BE2C (cell line): ENCODE results near the gene PTH2.

Experiments used
- DNase-seq: peaks from one replicate; pipeline ENCODE4 v3.0.0-alpha.2; 2020
- H3K27me3 ChIP-seq: fragments of 250-450 bp; sonication (Bioruptor Pico); 2 replicates; pipeline ENCODE4 v1.5.1; 2020; ENCODE audit warnings: mild to moderate bottlenecking
- H3K36me3 ChIP-seq: fragments of 250-450 bp; sonication (Bioruptor Pico); 2 replicates; pipeline ENCODE4 v1.5.1; 2020; ENCODE audit warnings: mild to moderate bottlenecking
- H3K4me1 ChIP-seq: fragments of 250-450 bp; sonication (Bioruptor Pico); 2 replicates; pipeline ENCODE4 v1.5.1; 2020
- H3K4me3 ChIP-seq: 2 replicates; pipeline ENCODE4 v1.5.1; 2011; ENCODE audit warnings: low read depth, low read length
- H3K9me3 ChIP-seq: fragments of 250-450 bp; sonication (Bioruptor Pico); 2 replicates; pipeline ENCODE4 v1.5.1; 2020
- TF ChIP-seq, protein P1 (sequence below): IDR thresholded peaks from 2 replicates; pipeline ENCODE4 v1.5.1; 2012; ENCODE audit warnings: mild to moderate bottlenecking, low read depth, low read length

PTH2 gene

DNA sequence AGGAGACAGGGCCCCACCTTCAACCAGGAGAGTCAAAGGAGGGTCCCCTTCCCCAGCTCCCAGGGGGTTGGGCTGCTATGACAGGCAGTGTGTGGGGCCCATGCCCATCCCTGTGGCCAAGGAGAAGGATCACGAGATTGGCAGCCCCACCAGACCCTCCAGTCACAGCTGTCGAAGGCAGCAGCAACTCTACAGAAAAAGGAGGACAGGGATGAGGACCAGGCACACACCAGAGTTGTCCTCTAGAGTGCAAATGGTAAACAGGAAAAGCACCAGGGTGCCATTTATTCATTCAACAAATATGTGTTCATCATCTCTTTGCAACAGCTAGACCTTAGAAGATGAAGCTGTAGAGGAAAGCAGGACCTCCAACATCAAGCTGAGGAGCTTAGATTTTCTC, 4.1 kb downstream of the PTH2 start:
- no peak for DNase-seq
- TF ChIP-seq, protein P1, sequence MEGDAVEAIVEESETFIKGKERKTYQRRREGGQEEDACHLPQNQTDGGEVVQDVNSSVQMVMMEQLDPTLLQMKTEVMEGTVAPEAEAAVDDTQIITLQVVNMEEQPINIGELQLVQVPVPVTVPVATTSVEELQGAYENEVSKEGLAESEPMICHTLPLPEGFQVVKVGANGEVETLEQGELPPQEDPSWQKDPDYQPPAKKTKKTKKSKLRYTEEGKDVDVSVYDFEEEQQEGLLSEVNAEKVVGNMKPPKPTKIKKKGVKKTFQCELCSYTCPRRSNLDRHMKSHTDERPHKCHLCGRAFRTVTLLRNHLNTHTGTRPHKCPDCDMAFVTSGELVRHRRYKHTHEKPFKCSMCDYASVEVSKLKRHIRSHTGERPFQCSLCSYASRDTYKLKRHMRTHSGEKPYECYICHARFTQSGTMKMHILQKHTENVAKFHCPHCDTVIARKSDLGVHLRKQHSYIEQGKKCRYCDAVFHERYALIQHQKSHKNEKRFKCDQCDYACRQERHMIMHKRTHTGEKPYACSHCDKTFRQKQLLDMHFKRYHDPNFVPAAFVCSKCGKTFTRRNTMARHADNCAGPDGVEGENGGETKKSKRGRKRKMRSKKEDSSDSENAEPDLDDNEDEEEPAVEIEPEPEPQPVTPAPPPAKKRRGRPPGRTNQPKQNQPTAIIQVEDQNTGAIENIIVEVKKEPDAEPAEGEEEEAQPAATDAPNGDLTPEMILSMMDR = no peak
- H3K27me3 ChIP-seq = peaks cover 38% of the 10 kb centered on the region
- no peak overlapping the region for H3K4me3 ChIP-seq
- no peaks in the 10 kb centered on the region for H3K9me3 ChIP-seq
- H3K4me1 ChIP-seq = peaks cover 21% of the 10 kb centered on the region
- H3K36me3 ChIP-seq = no peaks in the 10 kb centered on the region

DNA sequence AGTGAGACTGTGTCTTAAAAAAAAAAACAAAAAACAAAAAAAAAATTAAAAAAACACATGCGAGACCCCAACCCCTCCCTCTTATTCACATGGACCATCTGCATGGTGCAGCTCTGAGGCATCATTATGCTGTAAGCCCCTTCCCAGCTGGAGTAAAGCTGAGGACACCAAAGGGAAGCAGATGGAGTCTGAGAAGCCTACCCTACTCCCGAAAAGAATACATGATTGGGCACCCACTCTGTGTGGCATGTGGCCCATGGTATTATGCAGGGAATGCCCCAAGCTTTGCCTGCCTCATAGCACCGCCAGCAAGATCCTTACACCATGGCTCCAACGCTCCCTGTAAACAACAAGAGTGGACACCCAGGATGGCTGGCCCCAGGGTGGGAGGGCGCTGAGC, 4.7 kb downstream of the PTH2 start:
- H3K4me3 ChIP-seq = no peak overlapping the region
- peaks cover 31% of the 10 kb centered on the region for H3K27me3 ChIP-seq
- peaks cover 25% of the 10 kb centered on the region for H3K4me1 ChIP-seq

DNA sequence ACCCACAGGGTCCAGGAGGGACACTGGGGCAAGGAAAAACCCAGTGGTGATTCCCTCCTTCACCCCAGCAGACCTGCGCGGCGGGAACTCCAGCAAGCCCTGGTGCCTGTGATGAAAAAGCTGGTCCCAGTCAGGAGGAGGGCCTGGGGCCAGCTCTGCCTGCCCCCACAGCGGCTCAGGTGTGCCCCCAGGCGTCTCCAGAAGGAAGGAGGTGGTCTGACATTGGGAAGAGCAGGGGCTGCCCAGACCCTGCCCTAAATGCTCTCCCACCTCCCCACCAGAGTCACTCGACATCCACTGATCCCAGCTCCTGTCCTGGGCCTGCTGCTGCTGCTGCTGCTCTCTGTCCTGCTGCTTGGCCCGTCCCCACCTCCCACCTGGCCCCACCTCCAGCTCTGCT, 6.2 kb downstream of the PTH2 start:
- no peak for DNase-seq
- H3K4me3 ChIP-seq = no peak overlapping the region
- no peaks in the 10 kb centered on the region for H3K36me3 ChIP-seq
- H3K27me3 ChIP-seq = peaks cover 17% of the 10 kb centered on the region
- TF ChIP-seq, protein P1 = no peak
- H3K9me3 ChIP-seq = no peaks in the 10 kb centered on the region
- H3K4me1 ChIP-seq = peaks cover 30% of the 10 kb centered on the region

More for the DNA sequence above, 4.7 kb downstream of the PTH2 start:
- TF ChIP-seq, protein P1 = no peak
- Histone ChIP-seq H3K36me3 (no peaks in the 10 kb centered on the region), H3K9me3 (no peaks in the 10 kb centered on the region)
- no peak for DNase-seq

DNA sequence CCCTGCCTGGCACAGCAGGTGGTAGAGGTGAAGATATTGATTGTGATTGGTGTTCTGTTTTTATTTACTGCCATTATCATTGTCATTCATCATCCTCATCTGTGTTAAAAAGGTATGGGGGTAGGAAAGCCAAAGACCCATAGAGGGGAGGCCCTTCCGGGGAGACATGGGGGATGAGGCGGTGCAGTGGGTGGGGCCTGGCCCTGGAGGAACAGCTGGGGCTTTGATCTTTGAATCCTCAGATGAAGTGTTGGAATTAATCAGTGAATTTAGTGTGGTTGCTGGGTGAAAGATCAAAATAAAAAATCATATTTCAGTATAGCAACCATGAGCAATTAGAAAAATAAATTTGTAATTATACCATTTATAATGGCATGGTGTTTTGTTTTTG, 7.4 kb downstream of the PTH2 start:
- no peak for DNase-seq
- TF ChIP-seq, protein P1 = no peak
- H3K9me3 ChIP-seq = no peaks in the 10 kb centered on the region
- no peak overlapping the region for H3K4me3 ChIP-seq
- H3K4me1 ChIP-seq = peaks cover 23% of the 10 kb centered on the region
- no peaks in the 10 kb centered on the region for H3K36me3 ChIP-seq
- H3K27me3 ChIP-seq = peaks cover 5% of the 10 kb centered on the region

DNA sequence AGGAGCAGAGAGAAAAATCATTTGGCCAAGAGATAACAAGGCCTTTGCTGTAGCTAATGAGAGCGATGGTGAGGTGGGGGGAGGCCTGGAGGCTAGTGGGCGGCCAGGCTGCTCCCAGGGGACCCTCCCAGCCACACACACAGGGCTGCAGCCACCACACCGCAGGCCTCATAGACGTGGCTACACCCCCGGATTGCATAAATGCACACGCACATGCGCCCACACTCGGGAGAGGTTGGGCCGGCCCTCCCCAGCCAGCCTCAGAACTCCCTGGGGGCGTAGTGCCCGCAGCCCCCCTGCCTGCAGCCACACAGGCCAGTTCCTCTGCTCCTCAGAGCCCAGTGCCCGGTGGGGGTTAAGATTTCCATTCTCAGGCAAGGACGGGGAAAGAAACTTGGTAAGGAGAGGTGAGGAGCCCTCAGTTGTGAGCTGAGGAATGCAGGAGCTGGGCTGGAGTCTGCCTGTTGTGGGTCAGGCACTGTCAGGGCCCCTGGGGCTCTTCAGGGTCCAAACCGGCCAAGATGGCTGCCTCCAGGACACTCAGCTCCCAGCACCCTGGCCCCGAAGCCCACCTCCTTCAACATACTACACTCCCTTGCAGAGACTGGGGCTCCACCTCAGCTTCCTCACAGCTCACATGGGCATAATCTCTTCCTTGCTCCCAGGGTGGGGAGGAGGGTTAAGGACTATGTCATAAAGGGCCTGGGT, 8.0 kb downstream of the PTH2 start:
- DNase-seq = peak; percentile 64
- peaks cover 19% of the 10 kb centered on the region for H3K4me1 ChIP-seq
- TF ChIP-seq, protein P1 = no peak
- H3K36me3 ChIP-seq = no peaks in the 10 kb centered on the region
- H3K4me3 ChIP-seq = no peak overlapping the region
- H3K27me3 ChIP-seq = peaks cover 4% of the 10 kb centered on the region; the same call in 1 of the 2 replicates
- no peaks in the 10 kb centered on the region for H3K9me3 ChIP-seq

DNA sequence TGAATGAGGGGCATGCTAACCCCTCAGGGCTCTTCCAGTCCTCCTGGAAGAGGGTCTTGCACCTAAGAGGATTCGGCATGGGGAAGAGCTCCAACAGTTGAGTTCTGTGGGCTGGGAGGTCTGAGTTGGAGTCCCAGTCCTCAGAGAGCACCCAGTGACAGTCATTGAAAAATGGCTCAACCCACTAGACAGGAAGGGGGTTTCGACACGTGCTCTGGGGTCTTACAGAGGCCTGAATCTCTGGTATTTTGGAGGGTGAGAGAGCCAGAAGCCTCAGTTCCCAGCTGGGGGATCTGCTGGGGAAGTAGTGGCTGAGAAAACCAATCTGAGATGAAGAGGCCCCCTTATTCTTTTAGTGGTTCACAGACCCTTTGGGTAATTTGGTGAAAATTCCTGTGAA, 9.0 kb downstream of the PTH2 start:
- Histone ChIP-seq H3K27me3 (no peaks in the 10 kb centered on the region), H3K36me3 (no peaks in the 10 kb centered on the region), H3K9me3 (no peaks in the 10 kb centered on the region), H3K4me1 (peaks cover 19% of the 10 kb centered on the region), H3K4me3 (no peak overlapping the region)
- DNase-seq = no peak
- TF ChIP-seq, protein P1 = no peak
